K562 (cell line): ENCODE data around the gene IP6K3.

Experiments used
- ZNF174 ChIP-seq: fragments of 250-450 bp; sonication (Bioruptor Pico); IDR thresholded peaks from 2 replicates; pipeline ENCODE4 v1.4.0; 2020; ENCODE audit warnings: mild to moderate bottlenecking
- TF ChIP-seq, protein P1 (sequence below): sonication (generic); formaldehyde crosslinking; IDR thresholded peaks from 2 replicates; pipeline ENCODE4 v1.8.0; 2022; ENCODE audit warnings: mild to moderate bottlenecking, missing genetic modification reagents
- TF ChIP-seq, protein P2 (sequence below), 3 experiments: IDR thresholded peaks in 2 of 3; conservative IDR thresholded peaks in 1 of 3; 2 replicates each; pipeline ENCODE4 v1.5.1; 2011 to 2012; ENCODE audit warnings: low read length in 3 of 3, mild to moderate bottlenecking in 3 of 3, control low read depth in 2 of 3, improper control_type of control experiment in 1 of 3, inconsistent platforms in 1 of 3, low read depth in 1 of 3, mixed read lengths in 1 of 3, moderate library complexity in 1 of 3; ENCODE audit not compliant: insufficient read depth in 2 of 3
- TF ChIP-seq, protein P3 (sequence below): sonication (generic); formaldehyde crosslinking; IDR thresholded peaks from 2 replicates; pipeline ENCODE4 v1.5.0; 2020; ENCODE audit warnings: missing genetic modification reagents

DNA sequence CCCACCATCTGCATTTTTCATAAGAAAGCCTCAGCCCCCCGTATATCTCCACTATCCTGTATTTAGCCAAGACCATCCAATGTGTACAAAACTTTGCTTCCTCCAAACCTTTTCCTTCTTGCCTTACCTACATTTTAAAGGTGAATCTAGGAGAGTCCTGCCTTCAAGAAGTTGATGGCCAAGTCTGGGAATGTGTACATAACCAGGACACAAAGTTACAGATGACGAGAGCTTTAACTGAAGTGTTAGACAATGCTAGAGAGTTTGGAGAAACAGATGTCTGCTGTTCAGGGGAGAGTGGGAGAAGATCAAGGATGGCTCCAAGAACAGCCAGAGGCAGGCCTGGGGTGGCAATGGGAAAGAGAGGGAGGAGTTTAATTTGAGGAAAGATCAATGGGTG lies 32.9 kb downstream of the IP6K3 start:
- TF ChIP-seq, protein P1, sequence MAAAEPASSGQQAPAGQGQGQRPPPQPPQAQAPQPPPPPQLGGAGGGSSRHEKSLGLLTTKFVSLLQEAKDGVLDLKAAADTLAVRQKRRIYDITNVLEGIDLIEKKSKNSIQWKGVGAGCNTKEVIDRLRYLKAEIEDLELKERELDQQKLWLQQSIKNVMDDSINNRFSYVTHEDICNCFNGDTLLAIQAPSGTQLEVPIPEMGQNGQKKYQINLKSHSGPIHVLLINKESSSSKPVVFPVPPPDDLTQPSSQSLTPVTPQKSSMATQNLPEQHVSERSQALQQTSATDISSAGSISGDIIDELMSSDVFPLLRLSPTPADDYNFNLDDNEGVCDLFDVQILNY: no peak
- TF ChIP-seq, protein P2, sequence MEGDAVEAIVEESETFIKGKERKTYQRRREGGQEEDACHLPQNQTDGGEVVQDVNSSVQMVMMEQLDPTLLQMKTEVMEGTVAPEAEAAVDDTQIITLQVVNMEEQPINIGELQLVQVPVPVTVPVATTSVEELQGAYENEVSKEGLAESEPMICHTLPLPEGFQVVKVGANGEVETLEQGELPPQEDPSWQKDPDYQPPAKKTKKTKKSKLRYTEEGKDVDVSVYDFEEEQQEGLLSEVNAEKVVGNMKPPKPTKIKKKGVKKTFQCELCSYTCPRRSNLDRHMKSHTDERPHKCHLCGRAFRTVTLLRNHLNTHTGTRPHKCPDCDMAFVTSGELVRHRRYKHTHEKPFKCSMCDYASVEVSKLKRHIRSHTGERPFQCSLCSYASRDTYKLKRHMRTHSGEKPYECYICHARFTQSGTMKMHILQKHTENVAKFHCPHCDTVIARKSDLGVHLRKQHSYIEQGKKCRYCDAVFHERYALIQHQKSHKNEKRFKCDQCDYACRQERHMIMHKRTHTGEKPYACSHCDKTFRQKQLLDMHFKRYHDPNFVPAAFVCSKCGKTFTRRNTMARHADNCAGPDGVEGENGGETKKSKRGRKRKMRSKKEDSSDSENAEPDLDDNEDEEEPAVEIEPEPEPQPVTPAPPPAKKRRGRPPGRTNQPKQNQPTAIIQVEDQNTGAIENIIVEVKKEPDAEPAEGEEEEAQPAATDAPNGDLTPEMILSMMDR (IDR thresholded peaks at IDR 0.05 in 2 of 3, conservative IDR thresholded peaks at IDR 0.05 in 1 of 3; ENCODE audit: insufficient read depth in 2 of 3, low read depth in 1 of 3, low read length in 3 of 3): no peak
- no peak for TF ChIP-seq ZNF174 (CRISPR knock-in tag)
- TF ChIP-seq, protein P3, sequence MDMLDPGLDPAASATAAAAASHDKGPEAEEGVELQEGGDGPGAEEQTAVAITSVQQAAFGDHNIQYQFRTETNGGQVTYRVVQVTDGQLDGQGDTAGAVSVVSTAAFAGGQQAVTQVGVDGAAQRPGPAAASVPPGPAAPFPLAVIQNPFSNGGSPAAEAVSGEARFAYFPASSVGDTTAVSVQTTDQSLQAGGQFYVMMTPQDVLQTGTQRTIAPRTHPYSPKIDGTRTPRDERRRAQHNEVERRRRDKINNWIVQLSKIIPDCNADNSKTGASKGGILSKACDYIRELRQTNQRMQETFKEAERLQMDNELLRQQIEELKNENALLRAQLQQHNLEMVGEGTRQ: no peak
